Measurements from ENCODE around the gene TNNT3.

DNA sequence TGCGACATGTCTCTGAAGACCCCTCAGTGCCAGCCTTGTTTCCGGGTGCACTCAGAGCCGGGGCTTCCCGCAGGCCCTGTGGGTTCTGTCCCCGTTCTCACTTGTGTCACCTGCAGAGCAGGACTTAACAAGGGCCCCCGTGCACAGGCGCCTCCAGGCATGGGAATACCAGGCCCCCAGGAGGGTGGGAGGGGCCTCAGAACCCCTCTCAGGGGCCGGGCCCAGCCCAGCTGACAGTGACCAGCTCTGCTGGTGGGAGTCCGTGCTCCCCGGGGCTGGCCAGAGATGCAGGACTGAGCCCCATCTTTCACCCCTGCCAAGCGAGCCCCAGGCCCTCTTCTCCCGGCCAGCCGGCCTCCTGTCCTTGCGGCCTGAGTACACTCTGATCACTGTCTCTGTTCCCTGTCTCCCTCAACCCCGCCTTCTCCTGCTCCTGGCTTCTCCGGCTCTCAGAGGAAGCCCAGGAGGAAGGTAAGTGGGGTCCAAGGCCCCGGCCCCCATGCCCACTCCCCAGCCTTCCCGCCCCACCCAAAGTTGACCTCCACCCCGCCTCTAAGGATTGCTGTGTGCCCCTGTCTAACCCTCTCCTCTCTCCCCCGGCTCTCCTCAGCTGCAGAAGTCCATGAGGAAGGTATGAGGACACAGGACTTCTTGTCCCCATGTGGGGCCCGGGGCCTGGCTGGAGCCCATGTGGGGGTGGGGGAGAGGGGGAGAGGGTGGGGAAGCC, 5.3 kb downstream of the TNNT3 start:
- TF ChIP-seq EZH2phosphoT487 (IDR thresholded peaks at IDR 0.05; ENCODE audit: borderline replicate concordance, low read depth, low read length) (no peak), CTCF (conservative IDR thresholded peaks at IDR 0.05; ENCODE audit: low read length) (no peak)
